ENCODE results near the gene CALHM5. TPM values are rescaled to one million over a fixed set of nuclear protein-coding genes. Genes with fewer than 3 reads are reported as not detected.

CALHM5 gene
- total and polyA plus RNA-seq, 10 of the 15 experiments (the other 5 are each of a cell fraction or from before 2014, with no cell fraction given), result not detected

GRCh38 chr6:116500969-116501433, 10.4 kb upstream of the CALHM5 start:
- intact Hi-C loops (cut with micrococcal nuclease; ENCODE audit: unreplicated experiment), result no loop called here

More at GRCh38 chr6:116500969-116501433, 10.4 kb upstream of the CALHM5 start:
- in situ Hi-C loops (cut with MboI), result no loop called here
- ChIA-PET POLR2A (no interaction called here), RAD21 (ENCODE audit: unreplicated experiment) (no interaction called here), CTCF (interaction anchor here (1.0 to 1.5 kb wide), 3 partner anchors 18 to 213 kb away, joined by 3 to 4 read pairs (median 3); no protein-coding TSS in a partner anchor), SMC1A (ENCODE audit: uncharacterized antibody, unreplicated experiment) (interaction anchor here (0.8 kb wide), 1 partner anchor 12 kb away, joined by 4 read pairs; no protein-coding TSS in a partner anchor)
- ATAC-seq, result no peak
- Histone ChIP-seq H2AFZ (ENCODE audit: control insufficient read depth, low read depth, low read length) (no peak overlapping the region), H3K9ac (ENCODE audit: control insufficient read depth, insufficient read depth, low read length) (no peak overlapping the region), H3K79me2 (ENCODE audit: control insufficient read depth, insufficient read depth, low read length) (no peaks in the 10 kb centered on the region), H3K4me2 (ENCODE audit: control insufficient read depth, insufficient read depth) (no peak overlapping the region), H3K9me3 (replicated peaks; ENCODE audit: control insufficient read depth, insufficient read depth, low read length) (no peaks in the 10 kb centered on the region), H3K4me1 (ENCODE audit: control insufficient read depth, insufficient read depth, low read length) (no peaks in the 10 kb centered on the region), H3K27ac (ENCODE audit: control insufficient read depth, insufficient read depth) (no peak overlapping the region), H3K4me3 (no peak overlapping the region), H3K36me3 (ENCODE audit: control insufficient read depth in 2 of 2, insufficient read depth in 2 of 2, low read length in 1 of 2) (no peaks in the 10 kb centered on the region), H3K27me3 (replicated peaks in 1 of 2; ENCODE audit: control insufficient read depth in 2 of 2, insufficient read depth in 2 of 2, low read length in 1 of 2) (peaks cover 0 to 7% of the 10 kb centered on the region in 2 experiments; a peak in 2 of 4 replicates), H4K20me1 (ENCODE audit: control insufficient read depth, insufficient read depth) (no peaks in the 10 kb centered on the region)
- FAIRE-seq, result no peak
- DNase-seq (ENCODE audit: low read depth, low spot score), result no peak
- no TSS peak for BruUV-seq (replicated peaks)
- 40% methylated on average over 9 of the region's 9 CpGs for WGBS (ENCODE audit: insufficient coverage, insufficient replicate concordance, low lambda C conversion rate, missing lambda C conversion rate)
- TF ChIP-seq BCLAF1 (IDR thresholded peaks at IDR 0.05) (no peak), CREB1 (IDR thresholded peaks at IDR 0.05; ENCODE audit: low read depth) (no peak), ZBTB33 (IDR thresholded peaks at IDR 0.05) (no peak), SMC3 (IDR thresholded peaks at IDR 0.05; ENCODE audit: borderline replicate concordance, low read length) (no peak), ETV6 (conservative IDR thresholded peaks at IDR 0.05 in 1 of 2, IDR thresholded peaks at IDR 0.05 in 1 of 2; ENCODE audit: borderline replicate concordance in 1 of 2, low read depth in 1 of 2) (no peak), JUND (IDR thresholded peaks at IDR 0.05; ENCODE audit: low read depth, low read length) (no peak)
